MM.1S (cell line): ENCODE results near the gene MINDY4.

Source experiments
- EZH2 ChIP-seq: fragments of 300-600 bp; sonication (generic); optimal IDR thresholded peaks from 2 replicates; pipeline ENCODE3; 2017; ENCODE audit warnings: low read depth, mild to moderate bottlenecking, antibody characterized with exemption, low read length, mixed read lengths
- EZH2phosphoT487 ChIP-seq: fragments of 300-600 bp; sonication (generic); IDR thresholded peaks from 2 replicates; pipeline ENCODE4 v1.6.1; 2018; ENCODE audit warnings: antibody characterized with exemption, low read length
- TF ChIP-seq, protein P1 (sequence below): fragments of 300-600 bp; sonication (generic); IDR thresholded peaks from 2 replicates; pipeline ENCODE4 v1.5.1; 2016; ENCODE audit warnings: antibody characterized with exemption, low read length, mixed read lengths

DNA sequence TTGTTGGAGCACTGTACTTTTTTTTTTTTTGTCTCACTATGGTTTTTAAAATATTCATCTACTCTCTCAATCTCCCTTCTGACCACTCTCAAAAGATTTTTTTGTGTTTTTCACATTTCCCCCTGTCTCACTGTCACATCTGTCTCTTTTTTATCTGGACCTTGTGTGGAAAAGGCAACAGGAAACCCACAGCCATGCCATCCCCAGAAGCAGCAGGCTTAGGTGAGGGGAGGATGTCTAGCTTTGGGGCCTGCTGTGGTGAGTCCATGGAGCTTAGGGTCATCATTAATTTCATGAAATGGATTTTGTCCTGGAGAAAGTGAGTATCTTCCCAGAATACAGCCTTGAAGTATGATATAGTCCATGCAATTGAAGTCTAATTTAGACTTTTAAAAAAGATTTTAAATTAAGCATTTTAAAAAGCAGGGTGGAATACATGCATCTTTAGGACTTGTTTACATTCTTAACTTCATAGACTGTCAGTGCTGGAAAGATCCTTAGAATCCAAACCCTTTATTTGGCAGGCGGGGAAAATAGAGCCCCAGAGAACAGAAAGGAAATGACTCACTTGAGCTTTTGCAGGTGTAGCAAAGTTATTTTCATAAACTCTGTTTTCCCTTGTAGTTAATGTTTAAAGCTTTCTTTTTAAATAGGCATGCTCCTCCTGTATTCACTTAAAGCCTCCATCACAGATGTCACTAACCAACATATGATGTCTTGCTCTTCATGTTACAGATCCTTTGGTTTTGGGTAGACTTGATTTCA lies 25.1 kb downstream of the MINDY4 start:
- TF ChIP-seq EZH2 (no peak), EZH2phosphoT487 (no peak)
- TF ChIP-seq, protein P1, sequence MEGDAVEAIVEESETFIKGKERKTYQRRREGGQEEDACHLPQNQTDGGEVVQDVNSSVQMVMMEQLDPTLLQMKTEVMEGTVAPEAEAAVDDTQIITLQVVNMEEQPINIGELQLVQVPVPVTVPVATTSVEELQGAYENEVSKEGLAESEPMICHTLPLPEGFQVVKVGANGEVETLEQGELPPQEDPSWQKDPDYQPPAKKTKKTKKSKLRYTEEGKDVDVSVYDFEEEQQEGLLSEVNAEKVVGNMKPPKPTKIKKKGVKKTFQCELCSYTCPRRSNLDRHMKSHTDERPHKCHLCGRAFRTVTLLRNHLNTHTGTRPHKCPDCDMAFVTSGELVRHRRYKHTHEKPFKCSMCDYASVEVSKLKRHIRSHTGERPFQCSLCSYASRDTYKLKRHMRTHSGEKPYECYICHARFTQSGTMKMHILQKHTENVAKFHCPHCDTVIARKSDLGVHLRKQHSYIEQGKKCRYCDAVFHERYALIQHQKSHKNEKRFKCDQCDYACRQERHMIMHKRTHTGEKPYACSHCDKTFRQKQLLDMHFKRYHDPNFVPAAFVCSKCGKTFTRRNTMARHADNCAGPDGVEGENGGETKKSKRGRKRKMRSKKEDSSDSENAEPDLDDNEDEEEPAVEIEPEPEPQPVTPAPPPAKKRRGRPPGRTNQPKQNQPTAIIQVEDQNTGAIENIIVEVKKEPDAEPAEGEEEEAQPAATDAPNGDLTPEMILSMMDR = no peak
